LNCaP clone FGC (cell line): ENCODE measurements around the gene SCAP.
A peak's percentile ranks its signal among the peaks of the same experiment; 100 is the strongest.

Experiments used
- DNase-seq: peaks from one replicate; pipeline ENCODE4 v3.0.0-alpha.2; 2011; ENCODE audit warnings: low read depth
- H3K4me3 ChIP-seq: 2 replicates; pipeline ENCODE4 v1.5.1; 2011; ENCODE audit warnings: mild to moderate bottlenecking, low read depth, low read length, control low read depth
- CTCF ChIP-seq: IDR thresholded peaks from 2 replicates; pipeline ENCODE4 v1.5.1; 2012; ENCODE audit warnings: mild to moderate bottlenecking; ENCODE audit not compliant: control insufficient read depth, insufficient read depth; ENCODE audit errors: extremely low read depth

Gene SCAP

GRCh38 chr3:47441796-47442551 lies 33.8 kb downstream of the SCAP start:
- no peak for DNase-seq
- no peak overlapping the region for H3K4me3 ChIP-seq
- TF ChIP-seq CTCF, result no peak

- peak; percentile 9; the same call in 1 of the 2 replicates for TF ChIP-seq CTCF
- DNase-seq, result no peak
- no peak overlapping the region for H3K4me3 ChIP-seq
Observed at GRCh38 chr3:47440131-47440530, 35.6 kb downstream of the SCAP start.

- no peak for DNase-seq
- no peak overlapping the region for H3K4me3 ChIP-seq
- no peak for TF ChIP-seq CTCF
Observed at GRCh38 chr3:47436180-47436579, 39.6 kb downstream of the SCAP start.

- no peak overlapping the region for H3K4me3 ChIP-seq
- no peak for DNase-seq
- no peak for TF ChIP-seq CTCF
Observed at GRCh38 chr3:47434849-47435248, 40.9 kb downstream of the SCAP start.

GRCh38 chr3:47433796-47434195 lies 41.9 kb downstream of the SCAP start:
- TF ChIP-seq CTCF, result no peak
- H3K4me3 ChIP-seq, result no peak overlapping the region
- DNase-seq, result no peak

- no peak overlapping the region for H3K4me3 ChIP-seq
- TF ChIP-seq CTCF, result no peak
- no peak for DNase-seq
Observed at GRCh38 chr3:47432673-47433072, 43.1 kb downstream of the SCAP start.

- DNase-seq, result no peak
- H3K4me3 ChIP-seq, result no peak overlapping the region
- TF ChIP-seq CTCF, result no peak
Observed at GRCh38 chr3:47431225-47431624, 44.5 kb downstream of the SCAP start.
